GM12878 (cell line): Measurements from ENCODE around the gene NHSL2. TPM values are rescaled to one million over a fixed set of nuclear protein-coding genes. Genes with fewer than 3 reads are reported as not detected.

ENCODE experiments used
- ATAC-seq: fragments of 200-7000 bp; cut with Tn5 transposase; 3 replicates; pipeline ENCODE4 v1.9.1; 2020; ENCODE audit warnings: mild to moderate bottlenecking, moderate library complexity
- BruUV-seq: library from RNA; stranded (reverse); fragments of 400-500 nt; replicated peaks from 2 replicates; lab custom pipeline; 2021; lab: Mats Ljungman, UMichigan
- CTCF ChIA-PET: fragments of 300-600 bp; sonication (Branson Sonifier 250); formaldehyde crosslinking; extraction: SDS; loops from one replicate; lab custom pipeline; 2021; ENCODE audit warnings: inconsistent platforms; lab: Yijun Ruan, JAX
- POLR2A ChIA-PET: fragments of 350-600 bp; formaldehyde crosslinking; extraction: SDS; loops from one replicate; lab custom pipeline; 2021; ENCODE audit warnings: inconsistent platforms; lab: Charles Lee
- RAD21 ChIA-PET: fragments of 300-600 bp; sonication (Branson Sonifier 250); formaldehyde crosslinking; loops from one replicate; lab custom pipeline; 2023; ENCODE audit warnings: antibody characterized with exemption; ENCODE audit not compliant: unreplicated experiment; lab: Charles Lee
- SMC1A ChIA-PET: fragments of 300-600 bp; sonication (Branson Sonifier 250); formaldehyde crosslinking; loops from one replicate; lab custom pipeline; 2023; ENCODE audit not compliant: unreplicated experiment, uncharacterized antibody; lab: Charles Lee
- DNase-seq: peaks from one replicate; pipeline ENCODE4 v3.0.0-alpha.2; 2011; ENCODE audit warnings: low read depth, low spot score
- FAIRE-seq: peaks from 3 replicates; lab custom pipeline; 2011; peaks lifted over from hg19 to GRCh38; lab: Jason Lieb, UNC
- H2AFZ ChIP-seq: 2 replicates; pipeline ENCODE4 v1.6.0; 2011; ENCODE audit warnings: low read depth, low read length, control low read depth; ENCODE audit not compliant: control insufficient read depth
- H3K27ac ChIP-seq: 2 replicates; pipeline ENCODE4 v1.5.1; 2011; ENCODE audit warnings: control low read depth; ENCODE audit not compliant: control insufficient read depth, insufficient read depth
- H3K27me3 ChIP-seq, 2 experiments: replicated peaks in 1 of 2; 2 replicates each; pipeline versions ENCODE4 v1.6.0 to v1.6.1; 2011; ENCODE audit warnings: low read length in 1 of 2; ENCODE audit not compliant: control insufficient read depth in 2 of 2, insufficient read depth in 2 of 2
- H3K36me3 ChIP-seq, 2 experiments: 2 replicates each; pipeline ENCODE4 v1.5.1; 2011; ENCODE audit warnings: low read length in 1 of 2; ENCODE audit not compliant: control insufficient read depth in 2 of 2, insufficient read depth in 2 of 2
- H3K4me1 ChIP-seq: 2 replicates; pipeline ENCODE4 v1.6.1; 2011; ENCODE audit warnings: mild to moderate bottlenecking, low read length, moderate library complexity, mixed read lengths; ENCODE audit not compliant: control insufficient read depth, insufficient read depth
- H3K4me2 ChIP-seq: 2 replicates; pipeline ENCODE4 v1.6.0; 2011; ENCODE audit warnings: control low read depth; ENCODE audit not compliant: control insufficient read depth, insufficient read depth
- H3K4me3 ChIP-seq: fragments of 200-600 bp; sonication (generic); 2 replicates; pipeline ENCODE4 v1.5.1; 2016
- H3K79me2 ChIP-seq: 2 replicates; pipeline ENCODE4 v1.6.0; 2011; ENCODE audit warnings: low read length; ENCODE audit not compliant: control insufficient read depth, insufficient read depth
- H3K9ac ChIP-seq: 2 replicates; pipeline ENCODE4 v1.8.0; 2011; ENCODE audit warnings: low read length, control low read depth, mixed read lengths; ENCODE audit not compliant: control insufficient read depth, insufficient read depth
- H3K9me3 ChIP-seq: replicated peaks from 3 replicates; pipeline ENCODE4 v1.5.1; 2011; ENCODE audit warnings: mild to moderate bottlenecking, low read length; ENCODE audit not compliant: control insufficient read depth, insufficient read depth
- H4K20me1 ChIP-seq: 2 replicates; pipeline ENCODE4 v1.6.0; 2011; ENCODE audit not compliant: control insufficient read depth, insufficient read depth
- MTA2 ChIP-seq: fragments of 450-650 bp; IDR thresholded peaks from 2 replicates; pipeline ENCODE4 v1.6.1; 2016; ENCODE audit warnings: low read depth, mild to moderate bottlenecking, moderate library complexity
- MXI1 ChIP-seq: fragments of 150-350 bp; IDR thresholded peaks from 2 replicates; pipeline ENCODE4 v1.6.1; 2011; ENCODE audit warnings: low read depth, mild to moderate bottlenecking, inconsistent platforms, low read length, improper control_type of control experiment
- NR2C1 ChIP-seq: fragments of 450-650 bp; IDR thresholded peaks from 2 replicates; pipeline ENCODE4 v1.6.1; 2017; ENCODE audit warnings: antibody characterized with exemption, mild to moderate bottlenecking, moderate library complexity
- RB1 ChIP-seq: fragments of 450-650 bp; formaldehyde crosslinking; IDR thresholded peaks from 2 replicates; pipeline ENCODE4 v1.6.1; 2017; ENCODE audit warnings: mild to moderate bottlenecking, borderline replicate concordance
- SMAD5 ChIP-seq: IDR thresholded peaks from 2 replicates; pipeline ENCODE4 v1.6.1; 2016; ENCODE audit warnings: antibody characterized with exemption, low read depth
- SP1 ChIP-seq: IDR thresholded peaks from one replicate; pipeline ENCODE4 v1.6.1; 2011; ENCODE audit warnings: low read depth, low read length
- SRF ChIP-seq, 2 experiments: IDR thresholded peaks; 2 replicates each; pipeline ENCODE4 v1.6.1; 2011; ENCODE audit warnings: low read depth in 2 of 2, low read length in 2 of 2, mild to moderate bottlenecking in 1 of 2, moderate library complexity in 1 of 2
- ZNF207 ChIP-seq: fragments of 450-650 bp; IDR thresholded peaks from 2 replicates; pipeline ENCODE4 v1.6.1; 2014; ENCODE audit warnings: antibody characterized with exemption, mild to moderate bottlenecking, borderline replicate concordance
- ZZZ3 ChIP-seq: IDR thresholded peaks from 2 replicates; pipeline ENCODE4 v1.6.1; 2011; ENCODE audit warnings: low read depth; ENCODE audit not compliant: control insufficient read depth, insufficient read length
- WGBS: methylation state at CpG from one replicate; pipeline ENCODE4 v1.1.6; 2016; ENCODE audit warnings: low lambda C conversion rate; ENCODE audit not compliant: insufficient replicate concordance, insufficient coverage; ENCODE audit errors: missing lambda C conversion rate; 5-methylcytosine and 5-hydroxymethylcytosine counted together
- in situ Hi-C: fragments of 300-500 bp; cut with MboI; formaldehyde crosslinking; loops from 9 replicates; pipeline ENCODE4 v1.14.3; 2018; ENCODE audit warnings: mixed read lengths
- intact Hi-C: fragments of 100-400 bp; cut with micrococcal nuclease; formaldehyde crosslinking; loops from one replicate; pipeline ENCODE4 v1.14.2; 2022; ENCODE audit not compliant: unreplicated experiment
- polyA plus RNA-seq, 11 experiments: library from polyadenylated mRNA; depleted of rRNA in 4 of 11; unstranded in 6 of 11; stranded (reverse) in 5 of 11; fragments of >200 nt; fragmentation: Nextera tagmentation in 4 of 11; fragmentation: Illumina TruSeq in 1 of 11; extraction: Ambion mirVana in 4 of 11; extraction: Trizol in 1 of 11; gene quantifications; 1 replicate in 1 of 11; 2 replicates in 10 of 11; pipeline versions ENCODE4 v1.2.1 to v1.2.3, GENCODE V29; 2011 to 2016; ENCODE audit warnings: inconsistent platforms in 2 of 11, missing spikeins in 2 of 11, low read depth in 1 of 11
- total RNA-seq, 4 experiments: library from RNA; depleted of rRNA in 3 of 4; stranded (reverse); fragments of >200 nt in 3 of 4; fragmentation: Illumina TruSeq in 1 of 4; extraction: Trizol in 1 of 4; gene quantifications; 2 replicates each; pipeline versions ENCODE4 v1.2.1 to v1.2.3, GENCODE V29; 2013 to 2021
- TF ChIP-seq, protein P1 (sequence below): fragments of 450-650 bp; IDR thresholded peaks from 2 replicates; pipeline ENCODE4 v1.6.1; 2017; ENCODE audit warnings: mild to moderate bottlenecking
- TF ChIP-seq, protein P2 (sequence below): IDR thresholded peaks from 2 replicates; pipeline ENCODE4 v1.6.1; 2012; ENCODE audit warnings: low read depth, low read length, improper control_type of control experiment

NHSL2 gene
- total and polyA plus RNA-seq, 10 of the 15 experiments (the other 5 are each of a cell fraction or from before 2014, with no cell fraction given), result 0.05 to 0.53 (median 0.07) TPM; not detected in 2

- Histone ChIP-seq H3K4me2 (no peak overlapping the region), H3K79me2 (no peaks in the 10 kb centered on the region), H3K4me3 (no peak overlapping the region), H3K9me3 (no peaks in the 10 kb centered on the region), H3K9ac (no peak overlapping the region), H3K27ac (no peak overlapping the region), H3K36me3 (no peaks in the 10 kb centered on the region), H3K4me1 (no peaks in the 10 kb centered on the region), H3K27me3 (no peaks in the 10 kb centered on the region), H4K20me1 (no peaks in the 10 kb centered on the region), H2AFZ (no peak overlapping the region)
- 45% methylated on average over 14 of the region's 14 CpGs for WGBS
- ChIA-PET RAD21 (no interaction called here), SMC1A (interaction anchor here (0.7 to 1.3 kb wide), 3 partner anchors 14 to 99 kb away, joined by 3 read pairs; no protein-coding TSS in a partner anchor), CTCF (no interaction called here), POLR2A (no interaction called here)
- DNase-seq (no peak), ATAC-seq (no peak), FAIRE-seq (no peak)
- TF ChIP-seq, protein P1, sequence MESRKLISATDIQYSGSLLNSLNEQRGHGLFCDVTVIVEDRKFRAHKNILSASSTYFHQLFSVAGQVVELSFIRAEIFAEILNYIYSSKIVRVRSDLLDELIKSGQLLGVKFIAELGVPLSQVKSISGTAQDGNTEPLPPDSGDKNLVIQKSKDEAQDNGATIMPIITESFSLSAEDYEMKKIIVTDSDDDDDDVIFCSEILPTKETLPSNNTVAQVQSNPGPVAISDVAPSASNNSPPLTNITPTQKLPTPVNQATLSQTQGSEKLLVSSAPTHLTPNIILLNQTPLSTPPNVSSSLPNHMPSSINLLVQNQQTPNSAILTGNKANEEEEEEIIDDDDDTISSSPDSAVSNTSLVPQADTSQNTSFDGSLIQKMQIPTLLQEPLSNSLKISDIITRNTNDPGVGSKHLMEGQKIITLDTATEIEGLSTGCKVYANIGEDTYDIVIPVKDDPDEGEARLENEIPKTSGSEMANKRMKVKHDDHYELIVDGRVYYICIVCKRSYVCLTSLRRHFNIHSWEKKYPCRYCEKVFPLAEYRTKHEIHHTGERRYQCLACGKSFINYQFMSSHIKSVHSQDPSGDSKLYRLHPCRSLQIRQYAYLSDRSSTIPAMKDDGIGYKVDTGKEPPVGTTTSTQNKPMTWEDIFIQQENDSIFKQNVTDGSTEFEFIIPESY, result no peak
- TF ChIP-seq MXI1, result no peak
- in situ Hi-C loops, result no loop called here
- BruUV-seq, result no TSS peak
- intact Hi-C loops, result no loop called here
Observed at GRCh38 chrX:72027024-72027913, 116.6 kb downstream of the NHSL2 start.

GRCh38 chrX:72027914-72028307, 117.3 kb downstream of the NHSL2 start:
- Histone ChIP-seq H3K4me3 (no peak overlapping the region), H3K4me2 (no peak overlapping the region), H3K4me1 (no peaks in the 10 kb centered on the region), H3K36me3 (no peaks in the 10 kb centered on the region), H3K27ac (no peak overlapping the region), H3K79me2 (no peaks in the 10 kb centered on the region), H3K9me3 (no peaks in the 10 kb centered on the region), H2AFZ (no peak overlapping the region), H4K20me1 (no peaks in the 10 kb centered on the region), H3K9ac (no peak overlapping the region), H3K27me3 (no peaks in the 10 kb centered on the region)
- intact Hi-C loops (no loop called here), in situ Hi-C loops (no loop called here)
- POLR2A ChIA-PET, result no interaction called here
- ATAC-seq, result no peak
- BruUV-seq, result no TSS peak
- CTCF ChIA-PET, result interaction anchor here (4.7 kb wide), 1 partner anchor 7 kb away, joined by 40 read pairs; no protein-coding TSS in a partner anchor
- RAD21 ChIA-PET, result no interaction called here
- SMC1A ChIA-PET, result interaction anchor here (1.0 kb wide), 1 partner anchor 15 kb away, joined by 3 read pairs; no protein-coding TSS in a partner anchor
- WGBS, result 35% methylated on average over 2 of the region's 2 CpGs
- DNase-seq, result no peak
- FAIRE-seq, result no peak
- TF ChIP-seq SP1 (no peak), NR2C1 (no peak), SMAD5 (no peak), MTA2 (no peak), ZNF207 (no peak), SRF (IDR thresholded peaks at IDR 0.05; ENCODE audit: low read depth in 2 of 2, low read length in 2 of 2) (no peak), RB1 (no peak), ZZZ3 (no peak)
- TF ChIP-seq, protein P2, sequence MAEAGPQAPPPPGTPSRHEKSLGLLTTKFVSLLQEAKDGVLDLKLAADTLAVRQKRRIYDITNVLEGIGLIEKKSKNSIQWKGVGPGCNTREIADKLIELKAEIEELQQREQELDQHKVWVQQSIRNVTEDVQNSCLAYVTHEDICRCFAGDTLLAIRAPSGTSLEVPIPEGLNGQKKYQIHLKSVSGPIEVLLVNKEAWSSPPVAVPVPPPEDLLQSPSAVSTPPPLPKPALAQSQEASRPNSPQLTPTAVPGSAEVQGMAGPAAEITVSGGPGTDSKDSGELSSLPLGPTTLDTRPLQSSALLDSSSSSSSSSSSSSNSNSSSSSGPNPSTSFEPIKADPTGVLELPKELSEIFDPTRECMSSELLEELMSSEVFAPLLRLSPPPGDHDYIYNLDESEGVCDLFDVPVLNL, result no peak
- TF ChIP-seq, all 136 proteins: peak for 0
